ENCODE data around the gene SLC7A1.

Gene SLC7A1

DNA sequence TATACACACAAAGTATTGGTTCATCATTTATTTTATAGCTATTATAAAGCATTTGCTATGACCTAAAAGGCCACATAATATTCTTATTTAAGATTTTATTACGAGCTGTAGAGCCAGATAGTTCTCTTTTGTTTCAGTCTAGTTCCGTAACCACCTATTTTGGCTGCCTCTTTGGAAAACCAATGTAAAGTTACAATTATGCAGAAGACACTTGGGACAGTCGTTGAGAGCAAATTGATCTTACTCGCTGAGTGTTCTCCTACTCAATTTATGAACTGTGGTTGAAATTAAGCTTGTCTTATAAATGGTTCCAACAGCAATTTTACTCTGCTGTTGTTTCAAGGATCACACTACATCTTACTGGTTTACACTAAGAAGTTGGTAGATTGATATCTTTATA, 122.3 kb downstream of the SLC7A1 start:
- H3K27ac ChIP-seq = no peak overlapping the region
- TF ChIP-seq, protein P1, sequence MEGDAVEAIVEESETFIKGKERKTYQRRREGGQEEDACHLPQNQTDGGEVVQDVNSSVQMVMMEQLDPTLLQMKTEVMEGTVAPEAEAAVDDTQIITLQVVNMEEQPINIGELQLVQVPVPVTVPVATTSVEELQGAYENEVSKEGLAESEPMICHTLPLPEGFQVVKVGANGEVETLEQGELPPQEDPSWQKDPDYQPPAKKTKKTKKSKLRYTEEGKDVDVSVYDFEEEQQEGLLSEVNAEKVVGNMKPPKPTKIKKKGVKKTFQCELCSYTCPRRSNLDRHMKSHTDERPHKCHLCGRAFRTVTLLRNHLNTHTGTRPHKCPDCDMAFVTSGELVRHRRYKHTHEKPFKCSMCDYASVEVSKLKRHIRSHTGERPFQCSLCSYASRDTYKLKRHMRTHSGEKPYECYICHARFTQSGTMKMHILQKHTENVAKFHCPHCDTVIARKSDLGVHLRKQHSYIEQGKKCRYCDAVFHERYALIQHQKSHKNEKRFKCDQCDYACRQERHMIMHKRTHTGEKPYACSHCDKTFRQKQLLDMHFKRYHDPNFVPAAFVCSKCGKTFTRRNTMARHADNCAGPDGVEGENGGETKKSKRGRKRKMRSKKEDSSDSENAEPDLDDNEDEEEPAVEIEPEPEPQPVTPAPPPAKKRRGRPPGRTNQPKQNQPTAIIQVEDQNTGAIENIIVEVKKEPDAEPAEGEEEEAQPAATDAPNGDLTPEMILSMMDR (conservative IDR thresholded peaks at IDR 0.05) = no peak
- TF ChIP-seq ZFX (IDR thresholded peaks at IDR 0.05) = no peak

DNA sequence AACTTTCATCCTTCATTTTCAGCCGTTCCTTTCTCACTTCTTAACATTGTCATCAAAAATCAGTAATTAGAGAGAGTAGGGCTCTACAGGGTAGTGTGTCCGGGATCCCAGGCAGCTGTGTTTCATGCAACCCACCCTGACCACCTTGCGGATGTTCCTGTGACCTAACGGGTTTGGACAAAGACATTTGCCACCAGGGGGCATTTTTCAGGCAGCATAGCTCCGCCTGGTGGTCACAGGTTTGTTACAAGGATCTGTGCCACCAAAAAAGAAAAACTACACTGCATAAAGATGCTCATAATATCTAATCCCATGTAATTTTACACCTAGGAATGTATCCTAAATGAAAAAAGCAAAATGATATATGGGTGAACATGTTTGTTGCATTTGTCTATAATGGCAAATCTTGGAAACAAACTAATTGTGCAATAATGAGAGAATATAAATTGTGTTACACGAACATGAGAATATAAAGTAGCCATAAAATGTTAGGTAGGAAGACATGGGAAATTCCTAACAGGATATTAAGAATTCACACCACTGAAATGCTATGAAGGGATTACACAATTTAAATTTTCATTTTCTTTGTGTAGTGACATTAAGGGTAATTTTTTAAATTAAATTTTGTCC, 123.0 kb downstream of the SLC7A1 start:
- no peak for TF ChIP-seq ZFX (IDR thresholded peaks at IDR 0.05)
- TF ChIP-seq, protein P1 (conservative IDR thresholded peaks at IDR 0.05) = peak; percentile 100
- H3K27ac ChIP-seq = no peak overlapping the region

DNA sequence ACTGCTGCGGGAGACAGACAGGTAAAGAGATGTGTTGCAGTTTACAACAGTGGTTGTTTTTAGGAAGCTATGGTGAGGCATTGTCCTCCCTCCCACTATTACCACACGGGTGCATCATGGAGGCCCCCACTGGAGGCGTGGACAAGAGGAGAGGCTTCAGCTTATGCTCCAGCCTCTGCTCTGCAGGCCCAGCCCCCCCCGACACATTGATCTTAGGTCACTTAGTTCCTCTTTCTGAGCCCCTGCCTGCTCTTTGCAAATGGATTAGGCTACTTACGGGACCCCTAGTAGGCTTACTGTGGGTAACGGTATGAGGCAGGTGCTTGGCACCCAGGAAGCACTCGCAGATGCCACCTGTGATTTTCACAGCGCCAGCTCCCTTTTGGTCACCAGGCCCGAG, 123.9 kb downstream of the SLC7A1 start:
- no peak for TF ChIP-seq ZFX (IDR thresholded peaks at IDR 0.05)
- TF ChIP-seq, protein P1 (conservative IDR thresholded peaks at IDR 0.05) = no peak
- no peak overlapping the region for H3K27ac ChIP-seq

DNA sequence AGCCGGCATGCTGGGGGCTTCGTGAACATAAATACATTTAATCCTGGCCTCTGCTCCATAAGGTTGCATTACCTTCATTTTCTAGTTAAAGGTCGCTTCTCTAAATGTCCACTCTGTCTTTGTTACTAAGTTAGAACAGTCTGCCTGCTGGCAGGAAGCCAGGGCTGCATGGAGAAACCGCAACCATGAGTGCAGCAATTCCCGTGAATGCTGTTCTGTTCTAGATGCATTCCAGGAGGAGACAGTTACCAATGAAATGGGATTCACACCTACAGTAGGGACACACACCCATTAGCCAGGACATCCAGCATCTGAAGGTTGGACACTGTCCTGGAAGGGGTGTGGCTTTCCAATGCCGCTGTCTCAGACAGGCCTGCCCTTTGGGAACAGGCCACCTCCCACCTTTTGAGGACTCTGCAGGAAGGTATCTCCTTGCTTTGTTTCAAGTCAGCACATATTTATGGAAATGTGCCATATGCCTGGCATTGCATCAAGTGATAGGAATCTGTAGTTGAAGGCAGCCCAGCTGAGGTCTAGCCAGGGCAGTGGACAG, 129.7 kb downstream of the SLC7A1 start:
- TF ChIP-seq, protein P1 (conservative IDR thresholded peaks at IDR 0.05) = no peak
- TF ChIP-seq ZFX (IDR thresholded peaks at IDR 0.05) = no peak
- H3K27ac ChIP-seq = peak overlapping the region; percentile 0; the same call in 1 of the 2 replicates

DNA sequence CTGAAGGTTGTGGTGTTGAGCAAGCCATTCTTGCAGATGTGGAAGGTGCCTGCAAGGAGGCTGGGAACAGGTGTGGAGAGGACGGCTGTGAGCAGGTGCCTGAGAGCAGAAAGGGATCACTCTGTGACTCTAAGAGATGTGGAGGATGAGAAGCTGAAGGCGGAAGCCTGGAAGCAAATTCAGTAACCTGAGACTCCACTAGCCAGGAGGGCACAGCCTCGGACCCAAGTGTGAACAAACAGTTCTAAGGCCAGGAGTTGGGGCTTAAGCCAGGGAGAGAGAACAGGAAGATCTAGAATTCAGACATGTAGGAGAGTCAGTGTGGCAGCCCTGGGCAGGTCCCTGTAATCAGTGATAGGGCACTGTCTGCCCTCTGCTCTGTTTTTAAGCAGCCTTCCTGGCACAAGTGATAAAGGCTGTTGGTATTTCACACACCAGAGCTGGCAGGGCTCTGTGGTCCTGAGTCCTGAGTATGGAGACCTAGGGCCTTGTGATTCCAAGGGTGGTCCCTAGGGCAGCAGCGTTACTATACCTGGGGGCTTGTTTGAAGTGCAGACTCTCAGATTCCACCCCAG, 131.3 kb downstream of the SLC7A1 start:
- peak overlapping the region; percentile 27 for H3K27ac ChIP-seq
- TF ChIP-seq, protein P1 (conservative IDR thresholded peaks at IDR 0.05) = no peak
- TF ChIP-seq ZFX (IDR thresholded peaks at IDR 0.05) = no peak

DNA sequence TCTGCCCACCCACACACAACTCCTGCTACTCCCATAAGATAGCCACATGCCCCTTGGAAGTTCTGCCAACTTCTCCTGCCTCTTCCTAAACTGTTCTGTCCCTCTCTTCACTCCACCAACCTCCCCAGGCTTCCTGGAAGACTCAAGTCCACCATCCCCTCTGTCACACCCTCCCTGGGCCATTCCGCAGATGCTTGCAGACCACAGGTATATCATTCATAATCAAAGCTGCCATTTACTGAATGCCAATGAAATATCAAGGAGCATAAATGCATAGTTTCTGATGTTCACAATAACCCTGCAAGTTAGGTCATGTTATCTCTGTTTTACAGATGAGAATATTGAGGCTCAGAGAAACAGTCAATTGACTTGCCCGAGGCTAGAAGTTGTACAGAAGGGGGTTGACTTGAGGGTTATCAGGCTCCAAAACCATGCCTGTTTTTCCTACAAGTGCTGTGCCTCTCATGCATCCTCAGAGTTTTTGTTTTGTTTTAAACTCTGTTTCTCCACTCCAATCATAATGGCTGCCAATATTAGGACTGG, 135.6 kb downstream of the SLC7A1 start:
- no peak for TF ChIP-seq ZFX (IDR thresholded peaks at IDR 0.05)
- TF ChIP-seq, protein P1 (conservative IDR thresholded peaks at IDR 0.05) = no peak
- no peak overlapping the region for H3K27ac ChIP-seq

Data from C4-2B (cell line).